Activated CD4-positive, alpha-beta memory T cell treated with anti-CD3 and anti-CD28 coated beads for 36 hours (primary cell): ENCODE measurements around the gene BRSK1. TPM values are rescaled to one million over a fixed set of nuclear protein-coding genes. Genes with fewer than 3 reads are reported as not detected.
"Not testable (repeated sequence)": the region's sequence is repeated elsewhere in the genome, so short reads cannot be mapped to it uniquely, and the experiment has no call there.

Experiments used
- CTCF ChIA-PET: fragments of 350-600 bp; sonication (Branson Sonifier 250); formaldehyde crosslinking; loops from one replicate; lab custom pipeline; 2021; ENCODE audit warnings: antibody characterized with exemption, inconsistent platforms; lab: Charles Lee
- POLR2A ChIA-PET: fragments of 350-600 bp; sonication (Branson Sonifier 250); formaldehyde crosslinking; loops from one replicate; lab custom pipeline; 2021; ENCODE audit warnings: antibody characterized with exemption; lab: Charles Lee
- DNase-seq: peaks from one replicate; pipeline ENCODE4 v3.0.0-alpha.2; 2020
- H3K27ac Mint-ChIP-seq: one replicate; pipeline ENCODE4 v1.8.0; 2021; ENCODE audit warnings: mixed read lengths
- H3K27me3 Mint-ChIP-seq: one replicate; pipeline ENCODE4 v1.8.0; 2021; ENCODE audit warnings: mixed read lengths
- H3K36me3 Mint-ChIP-seq: one replicate; pipeline ENCODE4 v1.8.0; 2021; ENCODE audit warnings: mixed read lengths
- H3K4me1 Mint-ChIP-seq: one replicate; pipeline ENCODE4 v1.8.0; 2021; ENCODE audit warnings: low read depth, mixed read lengths
- H3K4me3 Mint-ChIP-seq: one replicate; pipeline ENCODE4 v1.8.0; 2021; ENCODE audit warnings: mild to moderate bottlenecking, mixed read lengths
- H3K9me3 Mint-ChIP-seq: one replicate; pipeline ENCODE4 v1.8.0; 2021; ENCODE audit warnings: mixed read lengths
- intact Hi-C: fragments of 100-400 bp; cut with micrococcal nuclease; formaldehyde crosslinking; loops from one replicate; pipeline ENCODE4 v1.15.1; 2023
- total RNA-seq, 2 experiments: library from RNA; stranded (reverse); gene quantifications; one replicate each; pipeline ENCODE4 v1.2.3, GENCODE V29; 2021

BRSK1 gene
- total RNA-seq, 2 experiments from 2014 or later = 3.3 to 5.6 TPM

DNA sequence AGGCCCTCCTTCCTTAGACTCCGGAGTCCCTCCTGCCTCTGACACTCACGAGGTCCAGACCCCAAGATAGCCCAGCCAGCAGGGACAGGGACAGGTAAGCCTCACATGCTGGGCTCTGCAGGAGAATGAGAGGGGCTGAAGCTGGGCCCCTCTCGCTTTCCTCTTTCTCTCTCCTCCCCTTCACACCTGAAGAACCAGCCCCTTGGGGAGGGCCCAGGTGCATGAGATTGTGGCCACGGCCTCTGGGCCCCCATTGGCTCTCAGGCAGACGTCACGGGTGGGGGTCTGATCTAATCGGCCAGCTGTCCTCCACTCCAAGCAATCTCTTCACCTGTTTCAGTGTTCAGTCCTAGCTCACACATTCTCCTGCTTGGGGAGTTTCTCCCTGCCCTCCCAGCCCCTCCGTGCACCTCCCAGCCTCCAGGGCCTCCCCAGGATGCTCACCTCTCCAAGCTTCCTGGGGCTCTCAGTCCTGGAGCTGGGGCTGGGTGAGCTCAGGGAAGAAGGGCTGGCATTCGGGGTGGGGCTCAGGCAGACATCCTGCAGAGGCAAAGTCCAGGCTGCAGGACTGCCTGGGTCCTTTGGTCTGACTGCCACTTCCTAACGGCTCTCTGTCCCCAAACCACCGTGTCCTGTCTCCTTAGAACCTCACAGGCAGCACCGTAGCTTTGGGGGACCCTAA is 38.5 kb downstream of the BRSK1 start:
- Mint-ChIP-seq H3K27ac (no peak overlapping the region), H3K4me3 (no peak overlapping the region), H3K9me3 (no peaks in the 10 kb centered on the region), H3K36me3 (no peaks in the 10 kb centered on the region), H3K4me1 (no peaks in the 10 kb centered on the region), H3K27me3 (peaks cover 9% of the 10 kb centered on the region)
- DNase-seq = no peak
- intact Hi-C loops = no loop called here
- CTCF ChIA-PET = no interaction called here
- POLR2A ChIA-PET = interaction anchor here (1.0 kb wide), 1 partner anchor 26 kb away, joined by 3 read pairs; no protein-coding TSS in a partner anchor

DNA sequence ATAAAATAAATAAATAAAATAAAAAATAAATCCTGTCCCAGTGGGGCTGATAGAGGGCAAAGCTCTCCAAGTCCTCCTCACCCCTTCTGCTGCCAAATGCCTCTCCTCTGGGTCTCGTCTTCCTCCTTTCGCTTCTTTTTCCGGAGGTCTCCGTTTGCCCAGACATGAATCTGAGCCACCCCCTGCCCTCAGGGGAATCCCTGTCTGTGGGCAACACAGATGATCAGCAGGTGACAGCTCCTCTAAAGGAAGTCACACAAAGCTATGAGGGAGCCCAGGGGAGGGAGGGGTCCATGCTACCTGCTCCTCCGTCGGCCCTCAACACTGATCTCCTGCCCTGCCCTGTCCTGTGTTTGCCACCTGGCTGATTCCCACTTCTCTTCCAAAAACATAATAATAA is 40.9 kb downstream of the BRSK1 start:
- Mint-ChIP-seq H3K9me3 (no peaks in the 10 kb centered on the region), H3K27me3 (peaks cover 14% of the 10 kb centered on the region), H3K27ac (no peak overlapping the region), H3K36me3 (no peaks in the 10 kb centered on the region), H3K4me3 (no peak overlapping the region), H3K4me1 (no peaks in the 10 kb centered on the region)
- no peak for DNase-seq
- intact Hi-C loops = no loop called here
- CTCF ChIA-PET = interaction anchor here (1.8 kb wide), 1 partner anchor 23 kb away, joined by 4 read pairs; no protein-coding TSS in a partner anchor
- POLR2A ChIA-PET = no interaction called here

DNA sequence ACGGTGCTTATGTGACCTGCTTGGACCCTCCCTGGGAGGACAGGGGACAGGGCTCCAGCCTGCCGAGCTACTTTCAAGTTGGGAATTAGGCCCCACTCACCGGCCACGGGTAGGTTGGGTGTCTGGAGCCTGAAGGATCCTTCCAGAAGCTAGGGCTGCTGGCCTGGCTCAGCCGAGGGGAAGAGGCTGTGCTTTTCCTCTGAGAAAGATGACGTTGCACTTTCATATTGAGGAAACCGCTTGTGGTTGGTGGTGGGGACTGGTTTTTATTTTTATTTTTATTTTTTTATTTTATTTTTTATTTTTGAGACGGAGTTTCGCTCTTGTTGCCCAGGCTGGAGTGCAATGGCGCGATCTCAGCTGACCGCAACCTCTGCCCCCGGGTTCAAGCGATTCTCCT is 41.4 kb downstream of the BRSK1 start, which contains the start of gene TMEM150B:
Gene TMEM150B (minus strand): TSS at position 170 of the 400 bp plus-strand sequence. CDS start 4,305 bp downstream, outside the sequence.
- intact Hi-C loops = no loop called here
- Mint-ChIP-seq H3K9me3 (no peaks in the 10 kb centered on the region), H3K4me3 (no peak within 1 kb of the TSS), H3K4me1 (no peaks in the 10 kb centered on the region), H3K27me3 (peaks cover 14% of the 10 kb centered on the region), H3K27ac (no peak within 1 kb of the TSS), H3K36me3 (no peaks in the 10 kb centered on the region)
- no peak for DNase-seq
- ChIA-PET CTCF (interaction anchor here (1.8 kb wide), 1 partner anchor 23 kb away, joined by 4 read pairs; no protein-coding TSS in a partner anchor), POLR2A (no interaction called here)

- DNase-seq, H3K9me3 Mint-ChIP-seq, POLR2A ChIA-PET, H3K27ac Mint-ChIP-seq, H3K4me1 Mint-ChIP-seq, H3K36me3 Mint-ChIP-seq, H3K4me3 Mint-ChIP-seq, H3K27me3 Mint-ChIP-seq, CTCF ChIA-PET, intact Hi-C loops: not testable (repeated sequence)
These were observed 45.0 kb downstream of the BRSK1 start for GRCh38 chr19:55328774-55329318.

GRCh38 chr19:55329791-55330190 is 46.0 kb downstream of the BRSK1 start:
- CTCF ChIA-PET, H3K27me3 Mint-ChIP-seq: not testable (repeated sequence)

DNA sequence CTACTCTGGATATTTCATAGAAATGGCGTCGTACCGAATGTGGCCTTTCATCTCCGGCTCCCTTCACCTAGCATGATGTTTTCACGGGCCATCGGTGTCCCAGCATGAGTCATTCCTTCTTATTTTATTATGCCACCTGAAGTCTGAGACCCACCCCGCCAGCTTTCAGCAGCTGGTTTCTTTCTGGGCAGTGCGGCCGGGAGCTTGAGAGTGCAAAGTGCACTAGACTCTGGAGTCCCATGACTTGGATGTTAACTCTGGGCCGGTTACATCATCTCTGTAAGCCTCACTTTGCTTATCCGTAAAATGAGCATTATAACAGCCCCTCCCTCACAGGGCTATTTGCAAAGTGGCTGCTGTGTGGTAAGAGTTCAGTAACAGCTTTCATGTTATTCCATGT is 50.1 kb downstream of the BRSK1 start:
- H3K36me3 Mint-ChIP-seq = no peaks in the 10 kb centered on the region
- H3K9me3 Mint-ChIP-seq = no peaks in the 10 kb centered on the region
- no peak overlapping the region for H3K4me3 Mint-ChIP-seq
- intact Hi-C loops = no loop called here
- H3K27me3 Mint-ChIP-seq = peaks cover 11% of the 10 kb centered on the region
- peaks cover 5% of the 10 kb centered on the region for H3K4me1 Mint-ChIP-seq
- H3K27ac Mint-ChIP-seq = no peak overlapping the region
- CTCF ChIA-PET = no interaction called here
- POLR2A ChIA-PET = no interaction called here
- no peak for DNase-seq

More at GRCh38 chr19:55329791-55330190, 46.0 kb downstream of the BRSK1 start:
- H3K4me1 Mint-ChIP-seq, H3K36me3 Mint-ChIP-seq, POLR2A ChIA-PET, DNase-seq, intact Hi-C loops, H3K9me3 Mint-ChIP-seq, H3K27ac Mint-ChIP-seq, H3K4me3 Mint-ChIP-seq: not testable (repeated sequence)

DNA sequence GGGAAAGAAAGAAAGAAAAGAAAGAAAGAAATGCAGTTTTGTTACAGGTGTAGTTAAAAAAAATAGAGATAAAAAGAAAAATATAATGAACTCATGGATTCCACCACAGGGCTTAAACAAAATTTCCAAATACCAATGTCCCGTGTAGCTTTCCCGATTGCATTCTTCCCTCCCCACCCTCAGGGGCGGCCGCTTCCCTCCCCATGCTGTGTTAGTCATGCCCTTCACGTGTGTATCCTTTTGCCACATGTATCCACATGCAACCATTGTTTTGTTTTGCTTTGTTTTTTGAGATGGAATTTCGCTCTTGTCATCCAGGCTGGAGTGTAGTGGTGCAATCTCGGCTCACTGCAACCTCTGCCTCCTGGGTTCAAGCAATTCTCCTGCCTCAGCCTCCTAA is 52.3 kb downstream of the BRSK1 start:
- intact Hi-C loops = no loop called here
- POLR2A ChIA-PET = no interaction called here
- peaks cover 7% of the 10 kb centered on the region for H3K4me1 Mint-ChIP-seq

DNA sequence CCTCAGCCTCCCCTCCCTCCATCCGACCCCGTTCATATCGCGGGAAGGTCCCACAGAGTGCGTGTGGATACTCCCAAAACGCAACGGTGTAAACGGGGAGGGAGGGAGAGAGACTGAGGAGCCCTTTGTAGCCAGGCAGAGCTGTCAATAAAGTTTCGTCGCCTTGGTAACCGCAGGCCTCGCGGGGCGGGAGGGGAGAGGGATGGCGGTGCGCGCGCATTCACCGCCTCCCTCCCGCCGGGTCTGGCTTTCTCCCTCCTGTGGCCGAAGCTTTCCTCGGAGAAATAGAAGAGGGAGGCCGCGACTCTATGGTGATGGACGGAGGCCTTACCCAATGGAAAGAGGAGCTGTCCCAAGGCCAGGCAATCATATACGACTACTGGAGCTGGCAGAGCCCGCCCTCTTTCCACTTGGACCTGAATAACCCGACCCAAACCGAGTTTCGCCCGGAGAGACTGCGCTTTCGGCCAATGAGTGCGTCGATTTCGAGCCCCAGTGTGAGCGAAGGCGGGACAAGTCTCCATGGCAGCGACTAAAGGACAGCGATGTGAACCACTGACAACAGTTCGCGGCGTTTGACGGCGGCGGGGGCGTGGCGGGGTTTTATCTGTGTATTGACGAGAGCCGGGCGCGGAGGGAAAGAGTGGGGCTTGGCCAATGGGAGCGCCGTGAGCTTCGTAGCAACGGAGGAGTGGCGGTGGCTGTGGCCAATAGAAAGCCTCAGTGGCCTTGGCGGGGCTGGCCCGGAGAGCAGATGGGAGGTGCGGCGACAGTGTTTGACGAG is 55.5 kb downstream of the BRSK1 start, which contains the start of gene KMT5C:
Gene KMT5C (plus strand): TSS at position 772 of the 784 bp plus-strand sequence. CDS start 2,061 bp downstream, outside the sequence.
- Mint-ChIP-seq H3K27ac (peak within 1 kb of the TSS; percentile 95), H3K36me3 (peaks cover 4% of the 10 kb centered on the region), H3K4me1 (peaks cover 13% of the 10 kb centered on the region), H3K9me3 (no peaks in the 10 kb centered on the region), H3K27me3 (peaks cover 6% of the 10 kb centered on the region), H3K4me3 (peak within 1 kb of the TSS; percentile 87)
- intact Hi-C loops = loop anchor here (1.0 to 2.0 kb wide), 8 partner anchors 36 to 875 kb away; partner anchors contain the start of genes FIZ1, HSPBP1, ISOC2 and PPP6R1
- peak; percentile 100 for DNase-seq
- ChIA-PET CTCF (interaction anchor here (0.6 to 2.1 kb wide), 14 partner anchors 10 to 294 kb away, joined by 3 to 30 read pairs (median 4); partner anchors contain the start of genes TMEM238, UBE2S and ZNF784), POLR2A (interaction anchor here (0.6 to 2.0 kb wide), 23 partner anchors 8 to 891 kb away, joined by 3 to 38 read pairs (median 3); partner anchors contain the start of genes FIZ1, HSPBP1, ISOC2 and LENG8)

More for the DNA sequence above, 52.3 kb downstream of the BRSK1 start:
- Mint-ChIP-seq H3K27me3 (peaks cover 8% of the 10 kb centered on the region), H3K27ac (no peak overlapping the region), H3K9me3 (no peaks in the 10 kb centered on the region), H3K36me3 (no peaks in the 10 kb centered on the region), H3K4me3 (no peak overlapping the region)
- no peak for DNase-seq
- CTCF ChIA-PET = interaction anchor here (0.6 kb wide), 1 partner anchor 101 kb away, joined by 3 read pairs; no protein-coding TSS in a partner anchor

- Mint-ChIP-seq H3K36me3 (peaks cover 7% of the 10 kb centered on the region), H3K27me3 (peaks cover 6% of the 10 kb centered on the region), H3K9me3 (no peaks in the 10 kb centered on the region), H3K27ac (peak overlapping the region; percentile 95), H3K4me1 (peaks cover 13% of the 10 kb centered on the region), H3K4me3 (peak overlapping the region; percentile 87)
- CTCF ChIA-PET = interaction anchor here (0.6 to 2.1 kb wide), 13 partner anchors 9 to 294 kb away, joined by 3 to 30 read pairs (median 4); partner anchors contain the start of genes TMEM238, UBE2S and ZNF784
- DNase-seq = peak; percentile 46
- POLR2A ChIA-PET = interaction anchor here (0.7 to 2.0 kb wide), 20 partner anchors 9 to 891 kb away, joined by 3 to 38 read pairs (median 4); partner anchors contain the start of genes FIZ1, HSPBP1, ISOC2 and LENG8
- intact Hi-C loops = loop anchor here (1.0 to 2.0 kb wide), 8 partner anchors 37 to 876 kb away; partner anchors contain the start of genes FIZ1, HSPBP1, ISOC2 and PPP6R1
These were observed 56.3 kb downstream of the BRSK1 start for GRCh38 chr19:55339889-55340783.

DNA sequence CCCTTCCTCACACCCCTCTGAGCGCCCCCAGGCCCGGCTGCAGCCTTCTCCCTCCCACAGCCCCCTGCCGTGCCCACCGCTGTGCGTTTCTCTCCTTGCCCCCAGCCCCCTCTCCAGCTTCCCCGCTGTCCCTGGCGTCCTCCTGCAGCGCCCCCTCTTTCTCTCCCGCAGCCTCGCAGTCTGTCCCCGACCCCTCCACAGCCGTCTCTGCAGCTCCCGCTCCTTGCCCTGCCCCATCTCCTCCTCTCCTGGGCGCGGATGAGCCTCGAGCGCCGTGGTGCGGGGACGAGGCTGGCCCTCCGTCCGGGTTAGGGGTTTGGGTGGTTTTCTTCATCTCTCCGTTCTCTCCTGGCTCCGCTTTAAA is 57.0 kb downstream of the BRSK1 start:
- CTCF ChIA-PET = interaction anchor here (1.0 kb wide), 1 partner anchor 38 kb away, joined by 3 read pairs; no protein-coding TSS in a partner anchor
- H3K27me3 Mint-ChIP-seq = peaks cover 6% of the 10 kb centered on the region
- DNase-seq = peak; percentile 51
- peaks cover 14% of the 10 kb centered on the region for H3K36me3 Mint-ChIP-seq
- peak overlapping the region; percentile 95 for H3K27ac Mint-ChIP-seq
- POLR2A ChIA-PET = interaction anchor here (1.3 kb wide), 1 partner anchor 40 kb away, joined by 3 read pairs; no protein-coding TSS in a partner anchor
- intact Hi-C loops = no loop called here
- no peaks in the 10 kb centered on the region for H3K9me3 Mint-ChIP-seq
- H3K4me1 Mint-ChIP-seq = peaks cover 13% of the 10 kb centered on the region
- peak overlapping the region; percentile 87 for H3K4me3 Mint-ChIP-seq
